HepG2 (cell line): ENCODE results near the gene PLEKHN1. TPM values are rescaled to one million over a fixed set of nuclear protein-coding genes. Genes with fewer than 3 reads are reported as not detected.

Source experiments
- AHDC1 ChIP-seq: sonication (generic); formaldehyde crosslinking; IDR thresholded peaks from 2 replicates; pipeline ENCODE4 v1.5.1; 2020; ENCODE audit warnings: mild to moderate bottlenecking, missing genetic modification reagents, borderline replicate concordance
- BCL6 ChIP-seq: IDR thresholded peaks from 2 replicates; pipeline ENCODE4 v1.6.1; 2016; ENCODE audit warnings: missing genetic modification reagents, missing compliant biosample characterization
- CBX2 ChIP-seq, 2 experiments: fragments of 200-600 bp in 1 of 2; sonication (generic); formaldehyde crosslinking in 1 of 2; IDR thresholded peaks; 2 replicates each; pipeline versions ENCODE4 v1.7.0 to v1.8.1; 2018 to 2022; ENCODE audit warnings: low read depth in 2 of 2, low read length in 1 of 2, mild to moderate bottlenecking in 1 of 2, missing genetic modification reagents in 1 of 2
- MAF1 ChIP-seq: sonication (generic); formaldehyde crosslinking; IDR thresholded peaks from 2 replicates; pipeline ENCODE4 v1.5.0; 2020; ENCODE audit warnings: missing genetic modification reagents, borderline replicate concordance
- POGK ChIP-seq: sonication (generic); formaldehyde crosslinking; conservative IDR thresholded peaks from 2 replicates; pipeline ENCODE4 v1.8.0; 2022; ENCODE audit warnings: mild to moderate bottlenecking, moderate library complexity, missing genetic modification reagents
- RNF219 ChIP-seq: sonication (generic); formaldehyde crosslinking; IDR thresholded peaks from 2 replicates; pipeline ENCODE4 v1.5.0; 2020; ENCODE audit warnings: mild to moderate bottlenecking, missing genetic modification reagents
- SRSF4 ChIP-seq: fragments of 200-400 bp; formaldehyde crosslinking; IDR thresholded peaks from one replicate; pipeline ENCODE4 v1.6.1; 2018; ENCODE audit warnings: mild to moderate bottlenecking, low read depth, low read length, moderate library complexity; ENCODE audit not compliant: poor library complexity, severe bottlenecking
- TOE1 ChIP-seq: sonication (generic); formaldehyde crosslinking; IDR thresholded peaks from 2 replicates; pipeline ENCODE4 v1.4.0; 2020; ENCODE audit warnings: mild to moderate bottlenecking, missing genetic modification reagents
- ZNF687 ChIP-seq: sonication (generic); formaldehyde crosslinking; IDR thresholded peaks from 2 replicates; pipeline ENCODE4 v1.5.1; 2020; ENCODE audit warnings: mild to moderate bottlenecking, missing genetic modification reagents, moderate library complexity
- ZNF766 ChIP-seq: sonication (generic); formaldehyde crosslinking; IDR thresholded peaks from 2 replicates; pipeline ENCODE4 v1.5.0; 2020; ENCODE audit warnings: missing genetic modification reagents, borderline replicate concordance
- ZNF839 ChIP-seq: sonication (generic); formaldehyde crosslinking; IDR thresholded peaks from 2 replicates; pipeline ENCODE4 v1.4.0; 2020; ENCODE audit warnings: missing genetic modification reagents, mild to moderate bottlenecking, borderline replicate concordance
- ZSCAN30 ChIP-seq: sonication (generic); formaldehyde crosslinking; IDR thresholded peaks from 2 replicates; pipeline ENCODE4 v1.5.0; 2020; ENCODE audit warnings: mild to moderate bottlenecking, missing genetic modification reagents
- polyA plus RNA-seq, 8 experiments: library from polyadenylated mRNA; depleted of rRNA in 3 of 8; stranded (reverse) in 7 of 8; unstranded in 1 of 8; fragments of >200 nt; fragmentation: Illumina TruSeq in 4 of 8; extraction: Trizol in 4 of 8; gene quantifications; 2 replicates each; pipeline versions ENCODE4 v1.2.1 to v1.2.3, GENCODE V29; 2011 to 2016; ENCODE audit warnings: low read depth in 4 of 8, missing spikeins in 1 of 8, mixed read lengths in 1 of 8; ENCODE audit not compliant: insufficient read depth in 1 of 8
- total RNA-seq, 5 experiments: library from RNA; depleted of rRNA; stranded (reverse); fragments of >200 nt; fragmentation: Illumina TruSeq; extraction: Trizol; gene quantifications; 2 replicates each; pipeline ENCODE4 v1.2.3, GENCODE V29; 2016; ENCODE audit warnings: low read depth in 1 of 5

PLEKHN1 gene
- total and polyA plus RNA-seq, 2 of the 13 experiments (the other 11 are each of a cell fraction or from before 2014, with no cell fraction given) = 0.42 to 0.58 TPM

- TF ChIP-seq ZNF687 (CRISPR knock-in tag) = peak; percentile 99
- TF ChIP-seq SRSF4 = no peak
- TF ChIP-seq TOE1 = 0 out of 2 replicates have a peak, but pooled peaks have one; percentile 76
- TF ChIP-seq RNF219 (CRISPR knock-in tag) = 0 out of 2 replicates have a peak, but pooled peaks have one; percentile 85
- 0 out of 2 replicates have a peak, but pooled peaks have one; percentile 47 for TF ChIP-seq MAF1 (CRISPR knock-in tag)
- peak; percentile 25; the same call in 1 of the 2 replicates for TF ChIP-seq ZNF839 (CRISPR knock-in tag)
- peak; percentile 91; the same call in 1 of the 2 replicates for TF ChIP-seq ZNF766 (CRISPR knock-in tag)
- TF ChIP-seq BCL6 (CRISPR knock-in tag) = peak; percentile 67
- TF ChIP-seq AHDC1 (CRISPR knock-in tag) = peak; percentile 59; the same call in 1 of the 2 replicates
- 0 out of 2 replicates have a peak, but pooled peaks have one; percentile 55 for TF ChIP-seq ZSCAN30 (CRISPR knock-in tag)
- 0 out of 2 replicates have a peak, but pooled peaks have one; percentile 82 for TF ChIP-seq POGK (CRISPR knock-in tag)
- no peak for TF ChIP-seq CBX2 (IDR thresholded peaks at IDR 0.05; ENCODE audit: low read depth, low read length)
- TF ChIP-seq CBX2 (CRISPR knock-in tag; IDR thresholded peaks at IDR 0.05; ENCODE audit: low read depth) = no peak
Observed at GRCh38 chr1:1006305-1007159, 40.2 kb downstream of the PLEKHN1 start (continued).
